ENCODE measurements around the gene WWOX. TPM values are rescaled to one million over a fixed set of nuclear protein-coding genes. Genes with fewer than 3 reads are reported as not detected.

Gene WWOX
- total and polyA plus RNA-seq, 2 donors (not counting 3 experiments of a cell fraction or from before 2014, with no cell fraction given) = 6.2 to 12.5 TPM

DNA sequence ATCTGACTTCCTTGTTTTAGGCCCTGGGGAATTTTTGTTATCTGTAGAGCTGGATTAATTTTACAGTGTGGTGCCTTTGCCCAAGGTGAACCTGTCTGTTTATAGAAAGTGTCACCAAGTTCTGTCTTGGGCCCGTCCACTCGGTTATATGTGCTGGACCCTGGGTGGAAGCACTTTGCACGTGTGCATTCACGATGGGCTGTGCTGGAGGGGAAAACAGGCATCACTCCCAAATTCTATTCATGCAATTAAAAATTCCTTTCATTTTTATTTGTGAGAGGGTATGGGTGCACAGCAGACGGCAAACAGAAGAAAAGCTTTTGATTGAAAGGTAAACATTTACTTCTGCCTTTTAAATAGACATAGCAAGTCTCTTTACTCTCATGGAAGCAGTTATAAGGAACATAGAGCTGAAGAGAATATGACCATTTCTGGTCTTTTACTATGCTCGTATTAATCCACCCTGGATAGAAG, 101.2 kb downstream of the WWOX start:
- CTCF ChIA-PET = no interaction called here
- Histone ChIP-seq H2AFZ (ENCODE audit: low read depth, low read length) (no peak overlapping the region), H3K27ac (ENCODE audit: insufficient read depth, low read depth, low read length) (no peak overlapping the region), H3K27me3 (ENCODE audit: control insufficient read depth in 2 of 2, insufficient read depth in 2 of 2, low read length in 2 of 2) (no peaks in the 10 kb centered on the region), H3K9ac (replicated peaks; ENCODE audit: extremely low read depth, insufficient read depth, low read length) (no peak overlapping the region), H4K20me1 (replicated peaks; ENCODE audit: control insufficient read depth, extremely low read depth, insufficient read depth, low read length) (no peaks in the 10 kb centered on the region), H3K4me3 (replicated peaks in 1 of 3; ENCODE audit: insufficient read depth in 1 of 3, low read depth in 1 of 3, low read length in 3 of 3) (no peak overlapping the region), H3K9me3 (replicated peaks; ENCODE audit: control insufficient read depth, insufficient read depth, low read length) (no peaks in the 10 kb centered on the region), H3K4me1 (ENCODE audit: control insufficient read depth, extremely low read depth, insufficient read depth, low read length) (no peaks in the 10 kb centered on the region), H3K4me2 (ENCODE audit: insufficient read depth, low read length) (no peak overlapping the region), H3K9me1 (replicated peaks; ENCODE audit: control insufficient read depth, extremely low read depth, insufficient read depth, low read length) (no peaks in the 10 kb centered on the region), H3K79me2 (ENCODE audit: control insufficient read depth, insufficient read depth, low read length) (no peaks in the 10 kb centered on the region), H3K36me3 (ENCODE audit: control insufficient read depth in 2 of 2, extremely low read depth in 1 of 2, insufficient read depth in 2 of 2, low read length in 2 of 2) (no peaks in the 10 kb centered on the region)
- POLR2A ChIA-PET = no interaction called here
- dilution Hi-C loops (cut with MboI; ENCODE audit: extremely low pct_ligation_motif_present, low sequenced_read_pairs) = no loop called here
- TF ChIP-seq FOS (IDR thresholded peaks at IDR 0.05; ENCODE audit: borderline replicate concordance, insufficient read depth, low read length) = no peak
- no peak for TF ChIP-seq EZH2 (IDR thresholded peaks at IDR 0.05; ENCODE audit: borderline replicate concordance, low read depth, low read length, severe bottlenecking)
- TF ChIP-seq, protein P1, sequence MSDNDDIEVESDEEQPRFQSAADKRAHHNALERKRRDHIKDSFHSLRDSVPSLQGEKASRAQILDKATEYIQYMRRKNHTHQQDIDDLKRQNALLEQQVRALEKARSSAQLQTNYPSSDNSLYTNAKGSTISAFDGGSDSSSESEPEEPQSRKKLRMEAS (IDR thresholded peaks at IDR 0.05; ENCODE audit: insufficient read depth, insufficient read length) = no peak
- TF ChIP-seq, protein P2, sequence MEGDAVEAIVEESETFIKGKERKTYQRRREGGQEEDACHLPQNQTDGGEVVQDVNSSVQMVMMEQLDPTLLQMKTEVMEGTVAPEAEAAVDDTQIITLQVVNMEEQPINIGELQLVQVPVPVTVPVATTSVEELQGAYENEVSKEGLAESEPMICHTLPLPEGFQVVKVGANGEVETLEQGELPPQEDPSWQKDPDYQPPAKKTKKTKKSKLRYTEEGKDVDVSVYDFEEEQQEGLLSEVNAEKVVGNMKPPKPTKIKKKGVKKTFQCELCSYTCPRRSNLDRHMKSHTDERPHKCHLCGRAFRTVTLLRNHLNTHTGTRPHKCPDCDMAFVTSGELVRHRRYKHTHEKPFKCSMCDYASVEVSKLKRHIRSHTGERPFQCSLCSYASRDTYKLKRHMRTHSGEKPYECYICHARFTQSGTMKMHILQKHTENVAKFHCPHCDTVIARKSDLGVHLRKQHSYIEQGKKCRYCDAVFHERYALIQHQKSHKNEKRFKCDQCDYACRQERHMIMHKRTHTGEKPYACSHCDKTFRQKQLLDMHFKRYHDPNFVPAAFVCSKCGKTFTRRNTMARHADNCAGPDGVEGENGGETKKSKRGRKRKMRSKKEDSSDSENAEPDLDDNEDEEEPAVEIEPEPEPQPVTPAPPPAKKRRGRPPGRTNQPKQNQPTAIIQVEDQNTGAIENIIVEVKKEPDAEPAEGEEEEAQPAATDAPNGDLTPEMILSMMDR (IDR thresholded peaks at IDR 0.05; ENCODE audit: extremely low read depth in 1 of 2, insufficient read depth in 1 of 2, low read depth in 1 of 2, low read length in 2 of 2) = no peak
- no peak for TF ChIP-seq POLR2A (IDR thresholded peaks at IDR 0.05; ENCODE audit: low read depth, low read length)
- no peak for TF ChIP-seq POLR2AphosphoS5 (IDR thresholded peaks at IDR 0.05; ENCODE audit: insufficient read depth, low read depth, low read length)
- TF ChIP-seq MYC (IDR thresholded peaks at IDR 0.05; ENCODE audit: low read depth, low read length) = no peak
- no peak for TF ChIP-seq GATA2 (IDR thresholded peaks at IDR 0.05; ENCODE audit: insufficient read depth, insufficient read length, low read depth, low read length)
- no peak for TF ChIP-seq JUN (IDR thresholded peaks at IDR 0.05; ENCODE audit: borderline replicate concordance, insufficient read depth, insufficient read length, low read depth)
- no TSS peak for BruUV-seq (replicated peaks)
- FAIRE-seq (no peak), DNase-seq (ENCODE audit: low read depth, low spot score) (no peak)
- intact Hi-C loops (cut with micrococcal nuclease) = no loop called here
